TTC549 (cell line): ENCODE measurements around the gene PLAAT5.

Source experiments
- FAIRE-seq: peaks from 2 replicates; lab custom pipeline; 2012; peaks lifted over from hg19 to GRCh38; lab: Jason Lieb, UNC

Gene PLAAT5

DNA sequence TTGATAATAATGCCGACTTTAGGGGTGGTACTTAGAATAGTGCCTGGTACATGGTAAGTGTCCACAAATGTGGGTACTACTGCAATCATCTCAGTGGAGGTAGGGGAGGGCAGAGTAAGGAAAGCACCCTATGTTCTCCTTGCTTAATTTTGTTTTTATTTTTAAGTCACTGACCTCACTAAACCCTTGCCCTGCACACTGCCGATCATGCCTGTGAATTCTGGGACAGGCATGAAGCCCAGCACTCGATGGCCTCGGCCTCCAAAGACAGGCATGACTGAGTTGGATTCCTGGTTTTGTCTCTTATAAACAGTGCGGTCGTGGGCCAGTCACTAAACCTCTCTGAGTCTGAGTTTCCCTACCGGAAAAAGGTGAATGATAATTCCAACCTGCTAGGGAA is 21.8 kb upstream of the PLAAT5 start:
- no peak for FAIRE-seq

DNA sequence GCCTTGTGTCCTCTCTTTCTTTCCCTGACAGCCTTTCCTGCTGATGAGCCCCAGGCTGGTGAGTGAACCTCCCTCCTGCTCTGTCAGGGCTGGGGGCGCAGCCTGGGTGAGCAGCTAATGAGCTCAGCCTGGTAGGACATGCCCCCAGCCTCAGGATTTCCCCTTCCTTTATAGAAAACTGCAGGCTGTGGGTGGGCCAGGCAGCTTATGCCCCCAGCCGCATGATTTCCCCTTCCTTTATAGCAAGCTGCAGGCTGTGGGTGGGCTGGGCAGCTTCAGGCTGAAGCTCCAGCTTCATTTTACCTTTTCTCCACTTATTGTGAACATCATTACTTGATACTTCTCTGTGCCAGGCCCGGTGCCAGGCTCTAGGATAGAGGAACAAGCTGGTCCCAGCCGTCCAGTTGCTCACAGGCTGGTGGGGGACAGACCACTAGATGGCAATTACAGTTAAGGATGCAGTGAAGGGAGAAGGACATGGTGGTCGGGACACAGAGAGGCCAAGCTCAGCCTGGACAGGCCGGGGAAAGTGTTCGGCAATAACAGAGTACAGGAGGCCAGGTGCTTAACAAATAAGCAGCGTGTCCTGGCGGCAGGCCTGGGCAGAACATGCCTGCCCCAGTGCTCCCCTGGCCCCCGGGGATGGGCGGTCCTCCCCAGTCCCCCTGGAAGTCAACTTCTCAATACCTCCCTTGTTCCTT is 20.2 kb upstream of the PLAAT5 start:
- no peak for FAIRE-seq

DNA sequence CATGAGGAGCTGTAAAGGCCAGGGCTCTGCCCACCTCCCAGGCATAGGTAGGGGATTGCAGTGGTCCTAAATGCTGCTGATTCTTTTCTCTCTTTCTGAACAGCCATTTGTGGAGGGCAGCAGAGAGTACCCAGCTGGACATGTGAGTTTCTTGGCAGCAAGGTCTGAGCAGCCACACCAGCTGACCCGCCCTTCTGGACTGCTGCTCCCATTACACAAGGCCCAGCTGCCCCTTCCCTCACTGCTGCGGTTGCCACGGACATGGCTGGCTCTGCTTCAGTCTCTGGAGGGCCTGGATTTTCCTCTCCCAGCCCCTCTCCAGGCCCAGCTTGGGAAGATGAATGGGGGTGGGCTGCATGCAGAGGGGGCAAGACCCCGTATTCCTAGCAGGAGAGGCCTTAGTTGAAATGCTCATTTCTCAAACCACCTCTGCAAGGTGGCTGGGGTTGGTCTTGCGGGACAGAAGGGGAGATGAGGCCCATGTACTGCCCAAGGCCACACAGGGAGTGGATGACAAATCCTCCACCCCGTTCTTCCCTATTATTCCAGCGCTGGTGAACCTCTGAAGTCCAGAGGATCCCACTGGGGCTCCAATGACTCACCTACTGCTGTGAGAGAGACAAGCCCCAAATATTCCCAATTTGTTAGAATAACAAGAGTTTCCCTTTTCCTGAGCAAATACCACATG is 19.5 kb upstream of the PLAAT5 start:
- no peak for FAIRE-seq

DNA sequence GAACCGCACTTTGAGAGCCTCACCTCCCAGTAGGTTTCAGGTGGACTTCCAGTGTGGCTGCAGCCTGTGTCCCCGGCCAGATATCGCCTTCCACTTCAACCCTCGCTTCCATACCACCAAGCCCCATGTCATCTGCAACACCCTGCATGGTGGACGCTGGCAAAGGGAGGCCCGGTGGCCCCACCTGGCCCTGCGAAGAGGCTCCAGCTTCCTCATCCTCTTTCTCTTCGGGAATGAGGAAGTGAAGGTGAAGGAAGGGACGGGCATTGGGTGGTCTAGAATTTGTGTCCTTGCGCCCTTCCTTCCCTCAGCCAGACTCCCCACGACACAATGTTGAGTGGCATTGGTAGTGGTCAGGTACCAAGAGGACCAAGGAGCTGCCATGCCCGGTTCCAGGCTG is 17.8 kb upstream of the PLAAT5 start:
- FAIRE-seq = no peak

DNA sequence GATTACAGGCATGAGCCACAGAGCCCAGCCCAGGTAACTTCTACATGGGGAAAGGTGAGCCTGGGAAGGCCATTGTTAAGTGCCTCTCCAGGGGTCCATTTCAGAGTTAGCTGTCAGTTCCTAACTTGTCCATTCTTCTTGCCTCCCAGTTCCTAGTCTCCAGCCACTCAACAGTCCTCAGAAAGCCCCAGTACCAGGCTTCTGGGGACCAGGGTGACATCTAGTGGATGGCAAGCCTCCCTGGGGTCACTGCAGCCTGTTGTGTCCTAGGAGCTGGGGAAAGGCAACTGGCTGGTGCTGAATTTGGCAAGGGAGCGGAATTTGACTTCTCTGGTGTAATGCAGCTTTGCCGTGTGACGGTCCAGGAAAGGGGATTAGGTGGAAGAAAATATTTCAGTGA is 17.0 kb upstream of the PLAAT5 start:
- no peak for FAIRE-seq

DNA sequence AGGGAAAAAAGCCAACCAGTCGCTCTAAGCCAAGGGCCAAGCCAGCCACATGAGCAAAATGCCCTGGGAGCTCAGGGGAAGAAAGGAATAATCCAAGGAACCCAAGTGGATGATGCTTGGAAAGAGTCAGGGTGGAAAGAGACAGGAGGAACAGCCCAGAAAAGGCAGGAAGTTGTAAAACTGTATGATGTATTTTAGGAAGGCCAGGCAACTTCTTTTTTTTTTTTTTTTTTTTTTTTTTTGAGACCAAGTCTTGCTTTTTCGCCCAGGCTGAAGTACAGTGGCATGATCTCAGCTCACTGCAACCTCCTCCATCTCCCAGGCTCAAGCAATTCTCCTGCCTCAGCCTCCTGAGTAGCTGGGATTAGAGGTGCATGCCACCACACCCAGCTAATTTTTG is 16.5 kb upstream of the PLAAT5 start:
- no peak for FAIRE-seq

DNA sequence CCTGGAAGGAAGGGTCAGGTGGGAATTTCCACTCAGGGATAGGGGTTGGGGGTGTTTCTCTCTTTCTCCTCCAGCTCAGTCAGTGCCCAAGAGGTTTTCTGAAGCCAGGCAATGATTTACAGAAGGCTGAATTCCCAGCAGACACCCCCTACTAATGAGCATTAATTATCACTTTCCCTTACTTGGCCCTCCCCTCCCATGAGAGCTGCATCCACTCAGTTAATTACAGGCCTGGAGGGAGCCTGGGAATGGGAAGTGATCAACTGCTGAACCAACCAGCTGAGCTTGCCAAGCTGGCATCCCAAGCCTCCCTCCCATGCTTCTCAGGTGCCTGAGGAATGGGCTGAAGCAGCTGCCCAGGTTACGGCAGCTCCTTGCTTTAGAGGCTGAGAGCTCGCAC is 15.9 kb upstream of the PLAAT5 start:
- no peak for FAIRE-seq

DNA sequence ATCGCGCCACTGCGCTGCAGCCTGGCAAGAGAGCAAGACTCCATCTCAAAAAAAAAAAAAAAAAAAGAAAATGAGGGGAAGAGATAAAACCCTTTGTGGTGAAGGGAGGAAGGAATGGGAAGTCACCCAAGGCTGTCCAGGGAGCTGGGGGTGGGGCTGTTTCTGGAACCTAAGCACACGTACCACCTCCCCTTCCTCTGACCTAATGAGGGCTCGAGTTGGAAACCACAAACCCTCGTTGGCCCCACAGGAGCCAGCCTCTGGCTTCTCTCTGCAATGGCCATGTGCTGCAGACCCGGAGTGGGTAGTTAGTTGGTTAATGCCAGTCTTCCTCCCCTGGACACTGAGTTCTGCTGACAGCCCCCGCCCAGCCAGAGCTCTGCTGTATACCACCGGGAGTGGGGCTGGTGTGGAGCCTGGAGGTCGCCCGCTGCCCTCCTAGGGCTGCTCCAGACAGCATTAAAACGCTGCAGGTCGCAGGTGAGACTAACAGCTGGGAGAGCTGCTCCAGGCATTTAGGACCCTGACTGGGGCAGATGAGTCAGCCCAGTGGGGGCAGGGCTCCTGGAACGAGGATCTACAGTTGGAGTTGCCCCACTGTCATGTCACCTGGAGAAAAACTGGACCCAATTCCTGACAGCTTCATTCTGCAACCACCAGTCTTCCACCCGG is 15.0 kb upstream of the PLAAT5 start, which contains the start of gene LGALS12:
TSS of gene LGALS12 (plus strand) at position 228 of the 672 bp plus-strand sequence. CDS start at position 603, 375 bp downstream.
- no peak for FAIRE-seq

DNA sequence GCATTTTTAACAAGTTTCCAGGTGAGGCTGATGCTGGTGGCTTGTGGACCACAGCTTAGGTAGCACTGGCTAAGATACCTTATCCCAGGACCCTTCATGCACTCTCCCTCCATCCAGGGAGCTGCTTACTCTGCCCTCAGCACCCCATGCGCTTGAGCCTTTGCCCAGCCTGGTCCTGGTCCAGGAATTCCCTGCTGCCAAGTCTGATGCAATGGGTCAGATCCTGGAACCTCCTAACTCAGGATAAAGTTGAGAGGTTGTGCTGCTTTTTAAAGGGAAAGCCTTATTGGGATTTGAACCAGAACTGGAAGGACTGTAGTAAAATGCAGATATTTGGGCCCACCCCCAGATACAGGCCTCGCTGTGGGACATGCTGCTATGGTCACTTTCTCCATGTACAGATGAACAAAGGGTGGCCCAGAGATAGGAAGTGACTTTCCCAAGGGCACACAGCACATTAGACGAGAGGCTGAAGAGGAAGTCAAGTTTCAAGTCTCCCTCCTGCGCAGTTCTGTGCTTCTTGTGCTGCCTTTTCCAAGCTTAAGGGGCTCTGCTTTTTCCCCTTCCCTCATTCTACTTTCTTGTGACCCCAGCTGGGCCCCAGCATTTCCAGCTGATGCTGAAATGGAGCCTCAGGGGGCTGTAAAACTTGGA is 14.1 kb upstream of the PLAAT5 start:
- no peak for FAIRE-seq

DNA sequence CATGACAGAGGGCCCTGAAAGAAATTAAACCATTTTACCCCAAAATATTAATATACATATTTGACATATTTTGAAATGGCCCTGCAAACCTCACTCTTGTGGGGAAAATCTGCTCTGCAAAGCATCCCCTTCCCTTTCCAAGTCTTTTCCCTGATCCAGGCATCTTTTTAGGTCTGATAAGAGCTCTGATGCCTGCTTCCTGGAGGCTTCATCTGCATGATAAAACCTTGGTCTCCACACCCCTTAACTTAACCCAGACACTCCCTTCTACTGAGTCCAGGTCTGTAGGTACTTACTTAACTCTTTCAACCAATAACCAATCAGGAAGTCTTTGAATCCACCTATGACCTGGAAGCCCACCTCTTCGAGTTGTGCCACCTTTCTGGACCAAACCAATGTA is 13.1 kb upstream of the PLAAT5 start:
- no peak for FAIRE-seq

DNA sequence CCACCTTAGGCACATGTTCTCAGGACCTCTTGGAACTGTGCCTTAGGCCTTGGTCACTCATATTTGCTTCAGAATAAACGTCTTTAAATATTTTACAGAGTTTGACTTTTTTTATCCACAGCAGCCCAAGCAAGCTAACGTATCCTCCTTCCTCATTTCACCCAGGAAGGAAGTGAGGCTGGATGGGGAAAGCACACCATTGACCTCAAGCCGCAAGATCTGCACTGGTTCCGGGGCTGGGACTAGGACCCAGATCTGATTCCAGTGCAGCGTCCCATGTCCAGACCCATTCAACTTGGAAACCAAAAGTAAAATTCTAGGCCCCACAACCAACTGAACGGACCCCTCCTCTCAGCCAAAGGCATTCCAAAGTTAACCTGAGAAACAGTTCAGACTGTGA is 12.5 kb upstream of the PLAAT5 start:
- no peak for FAIRE-seq

DNA sequence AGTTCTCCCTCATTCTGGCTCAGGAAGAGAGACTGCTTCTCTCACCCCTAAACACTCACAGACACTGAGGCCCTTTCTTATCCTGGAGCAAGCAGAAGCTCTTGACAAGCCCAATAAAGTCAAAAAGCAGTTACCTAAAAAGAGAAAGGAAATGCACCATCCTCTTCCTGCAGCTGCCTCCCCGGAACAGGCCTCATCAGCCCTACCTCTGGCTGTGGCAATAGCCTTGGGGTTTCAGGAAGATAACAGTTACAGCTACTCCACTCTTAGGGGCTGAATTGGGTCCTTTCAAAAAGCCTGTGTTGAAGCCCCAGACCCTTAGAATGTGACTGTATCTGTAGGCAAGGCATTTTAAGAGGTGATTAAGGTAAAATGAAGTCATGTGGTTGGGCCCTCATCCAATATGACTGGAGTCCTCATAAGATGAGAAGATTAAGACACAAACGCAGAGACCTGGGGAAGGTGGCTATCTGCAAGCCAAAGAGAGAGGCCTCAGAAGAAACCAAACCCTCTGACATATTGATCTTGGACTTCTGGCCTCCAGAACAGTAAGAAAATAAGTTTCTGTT is 11.4 kb upstream of the PLAAT5 start:
- FAIRE-seq = no peak

DNA sequence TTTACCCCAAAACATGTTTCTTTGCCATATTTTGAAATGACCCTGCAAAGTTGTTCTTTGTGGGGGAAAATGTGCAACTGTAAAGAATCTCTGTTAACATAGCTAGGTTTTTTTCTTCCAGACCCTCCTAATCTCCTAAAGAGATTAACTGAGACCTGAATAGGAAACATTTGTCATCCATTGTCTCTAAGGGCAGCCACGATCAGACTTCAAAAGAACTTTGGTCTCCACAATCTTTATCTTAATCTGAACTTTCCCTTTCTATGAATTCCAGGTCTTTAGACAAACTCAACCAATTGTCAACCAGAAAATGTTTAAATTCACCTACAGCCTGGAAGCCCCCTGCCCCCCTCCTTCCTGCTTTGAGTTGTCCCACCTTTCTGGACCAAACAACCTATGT is 10.3 kb upstream of the PLAAT5 start:
- FAIRE-seq = no peak

DNA sequence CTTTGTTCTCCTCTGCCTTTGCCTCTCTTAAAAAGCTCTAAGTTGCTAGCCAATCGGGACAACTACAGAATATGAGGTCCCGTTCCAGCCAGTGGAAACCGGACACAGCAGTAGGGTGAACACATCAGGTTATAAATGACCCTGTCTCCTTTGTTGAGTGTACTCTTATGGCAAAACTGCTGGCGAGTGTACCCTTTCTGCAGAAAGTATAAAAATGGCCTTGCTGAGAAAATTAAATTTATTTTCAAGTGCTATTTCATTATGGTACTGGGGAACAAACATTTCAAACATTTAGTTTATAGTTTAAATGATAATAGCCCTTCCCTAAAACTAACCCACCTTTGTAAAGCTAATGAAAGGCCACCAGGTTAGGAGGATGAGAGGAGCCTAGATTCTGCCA is 8.9 kb upstream of the PLAAT5 start:
- FAIRE-seq = no peak

DNA sequence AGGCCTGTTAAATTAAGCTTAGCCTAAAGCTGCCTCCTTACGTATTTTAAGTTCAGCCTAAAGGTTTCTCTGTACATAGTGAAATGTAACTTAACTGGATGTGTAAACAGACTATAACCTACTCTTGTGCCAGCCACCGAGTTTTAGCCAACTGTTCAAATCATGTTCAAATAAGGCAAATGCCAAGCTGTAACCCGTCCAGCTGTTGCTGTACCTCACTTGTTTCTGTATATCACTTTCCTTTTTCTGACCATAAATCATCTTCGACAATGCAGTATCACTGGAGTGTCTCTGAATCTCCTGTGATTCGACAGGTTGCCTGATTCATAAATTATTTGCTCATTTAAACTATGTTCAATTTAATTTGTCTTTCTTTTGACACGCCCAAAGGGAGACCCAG is 4.0 kb upstream of the PLAAT5 start:
- FAIRE-seq = no peak

DNA sequence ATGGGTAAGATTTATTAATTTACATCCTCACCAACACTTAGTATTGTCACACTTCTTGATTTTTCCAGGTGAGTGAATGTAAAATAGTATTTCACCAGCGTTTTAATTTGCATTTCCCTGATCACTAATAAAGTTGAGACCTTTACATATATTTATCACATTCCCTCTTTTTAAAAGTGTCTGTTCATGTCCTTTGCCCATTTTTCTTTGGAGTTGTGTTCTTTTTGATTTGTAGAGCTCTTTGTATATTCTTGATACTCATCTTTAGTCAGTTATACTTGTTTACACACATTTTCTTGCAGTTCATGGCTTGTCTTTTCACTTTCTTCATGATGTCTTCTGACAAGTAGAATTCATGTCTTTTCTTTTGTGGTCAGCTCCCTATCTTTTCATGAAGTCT is 2.2 kb upstream of the PLAAT5 start:
- FAIRE-seq = no peak

DNA sequence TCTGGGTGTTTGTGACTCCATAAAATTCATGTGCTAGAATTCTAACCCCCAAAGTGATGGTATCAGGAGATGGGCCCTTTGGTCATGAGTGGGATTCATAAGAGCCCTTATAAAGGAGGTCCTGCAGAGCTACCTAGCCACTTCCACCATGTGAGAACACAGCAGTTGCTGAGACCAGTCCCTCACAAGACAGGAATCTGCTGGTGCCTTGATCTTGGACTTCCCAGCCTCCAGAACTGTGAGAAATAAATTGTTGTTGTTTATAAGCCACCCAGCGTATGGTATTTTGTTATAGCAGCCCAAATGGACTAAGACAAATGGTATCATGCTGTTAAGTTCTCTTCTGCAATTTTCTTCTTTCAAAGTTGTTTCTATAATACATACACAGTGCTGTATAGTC is 1.5 kb upstream of the PLAAT5 start:
- no peak for FAIRE-seq

DNA sequence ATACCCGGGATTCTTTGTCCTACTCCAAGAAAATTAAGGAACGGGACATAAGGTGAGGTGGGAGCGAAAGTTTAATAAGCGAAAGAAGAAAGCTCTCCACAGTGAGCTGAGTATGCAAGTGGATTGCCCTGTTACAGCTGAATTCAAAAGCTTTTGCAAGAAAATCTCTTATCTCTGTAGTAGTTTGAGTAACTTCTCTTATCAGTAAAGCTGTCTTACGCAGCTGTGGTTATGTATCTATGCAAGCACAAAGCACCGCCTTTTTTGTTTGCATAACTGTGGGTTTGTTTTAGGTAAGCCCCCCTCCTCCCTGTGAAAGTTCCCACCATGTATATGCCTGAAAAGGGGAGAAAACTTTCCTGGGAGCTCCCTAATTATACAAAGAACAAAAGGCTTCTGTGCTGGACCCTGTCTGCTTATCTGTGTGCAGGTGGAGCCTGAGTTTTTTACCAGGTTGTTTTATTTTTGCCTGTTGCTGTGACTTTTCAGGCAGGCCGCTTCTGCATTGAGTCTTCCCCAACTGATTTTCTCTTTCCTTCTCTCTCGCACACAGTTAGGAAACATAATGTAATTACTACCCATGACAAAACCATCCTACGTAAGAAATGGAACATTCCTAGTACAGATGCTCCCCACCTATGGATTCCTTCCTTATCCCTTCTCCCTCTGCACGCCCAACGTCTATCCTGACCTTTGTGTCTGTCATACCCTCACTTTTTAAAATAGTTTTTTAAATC is 837 bp upstream of the PLAAT5 start:
- no peak for FAIRE-seq

DNA sequence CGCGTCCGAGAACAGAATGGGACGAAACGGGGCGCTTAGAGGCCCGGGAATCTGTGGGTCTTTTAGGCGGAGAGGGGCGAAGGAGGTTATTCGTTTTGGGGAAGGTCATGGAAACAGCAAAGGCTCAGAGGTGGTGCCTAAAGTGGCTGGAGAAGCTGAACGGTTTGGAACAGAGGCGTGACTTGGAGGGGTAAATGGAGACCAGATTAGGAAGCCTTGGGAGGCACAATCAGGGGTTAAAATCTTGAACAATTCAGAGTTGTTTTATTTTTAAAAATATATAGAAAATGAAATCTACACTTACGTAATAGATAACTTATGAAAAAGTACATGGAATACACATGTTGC is 247 bp upstream of the PLAAT5 start:
- no peak for FAIRE-seq

DNA sequence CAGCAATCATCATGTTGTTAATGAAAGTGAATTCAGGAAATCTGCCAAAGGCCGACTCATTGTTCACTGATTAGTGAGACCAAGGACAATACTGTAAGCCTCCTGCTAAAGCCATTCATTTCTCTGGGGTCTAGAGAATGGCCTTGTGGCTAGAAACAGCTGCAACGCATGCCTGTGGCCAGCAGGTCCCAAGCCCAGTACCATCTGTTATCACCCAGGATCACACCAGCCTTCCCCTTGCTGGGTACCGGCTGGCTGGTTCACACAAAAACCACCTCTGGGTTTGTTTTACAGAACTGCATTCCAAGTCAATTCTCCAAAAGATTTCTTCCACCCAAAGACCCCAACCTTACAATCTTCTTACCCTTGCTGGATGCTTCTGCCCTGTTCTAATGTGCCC is 1.1 kb downstream of the PLAAT5 start:
- no peak for FAIRE-seq

DNA sequence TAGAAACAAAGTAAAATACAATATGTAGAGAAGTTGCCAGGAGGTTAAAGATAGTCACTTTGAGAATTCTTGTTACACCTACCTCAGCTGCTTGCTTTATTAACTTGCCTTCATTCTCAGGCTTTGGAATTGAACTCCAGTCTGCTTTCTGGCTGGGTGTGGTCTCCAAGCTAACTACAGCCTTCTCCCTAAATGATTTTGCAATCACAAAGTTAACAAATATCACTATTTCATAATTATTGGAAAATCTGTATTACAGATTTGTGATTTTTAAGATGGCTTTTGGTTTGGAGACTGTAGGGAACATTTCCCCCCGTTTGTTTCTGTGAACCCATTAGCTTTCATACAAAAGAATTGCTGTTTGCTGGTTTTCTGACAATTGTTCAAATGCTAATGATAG is 2.2 kb downstream of the PLAAT5 start:
- no peak for FAIRE-seq

DNA sequence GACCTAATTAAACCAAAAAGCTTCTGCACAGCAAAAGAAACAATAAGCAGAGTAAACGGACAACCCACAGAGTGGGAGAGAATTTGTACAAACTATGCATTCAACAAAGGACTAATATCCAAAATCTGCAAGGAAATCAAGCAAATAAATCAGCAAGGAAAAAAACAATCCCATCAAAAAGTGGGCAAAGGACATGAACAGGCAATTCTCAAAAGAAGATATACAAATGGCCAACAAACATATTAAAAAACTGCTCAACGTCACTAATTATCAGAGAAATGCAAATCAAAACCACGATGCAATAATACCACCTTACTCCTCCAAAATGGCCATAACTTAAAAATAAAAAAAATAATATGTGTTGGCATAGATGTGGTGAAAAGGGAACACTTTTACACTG is 5.2 kb downstream of the PLAAT5 start:
- FAIRE-seq = no peak
